HG03457 (cell line): ENCODE measurements around the gene RARA.

Source experiments
- ATAC-seq: cut with Tn5 transposase; IDR thresholded peaks from one replicate; pipeline ENCODE4 v1.9.1; 2021; ENCODE audit warnings: moderate number of reproducible peaks; ENCODE audit not compliant: unreplicated experiment

Gene RARA

DNA sequence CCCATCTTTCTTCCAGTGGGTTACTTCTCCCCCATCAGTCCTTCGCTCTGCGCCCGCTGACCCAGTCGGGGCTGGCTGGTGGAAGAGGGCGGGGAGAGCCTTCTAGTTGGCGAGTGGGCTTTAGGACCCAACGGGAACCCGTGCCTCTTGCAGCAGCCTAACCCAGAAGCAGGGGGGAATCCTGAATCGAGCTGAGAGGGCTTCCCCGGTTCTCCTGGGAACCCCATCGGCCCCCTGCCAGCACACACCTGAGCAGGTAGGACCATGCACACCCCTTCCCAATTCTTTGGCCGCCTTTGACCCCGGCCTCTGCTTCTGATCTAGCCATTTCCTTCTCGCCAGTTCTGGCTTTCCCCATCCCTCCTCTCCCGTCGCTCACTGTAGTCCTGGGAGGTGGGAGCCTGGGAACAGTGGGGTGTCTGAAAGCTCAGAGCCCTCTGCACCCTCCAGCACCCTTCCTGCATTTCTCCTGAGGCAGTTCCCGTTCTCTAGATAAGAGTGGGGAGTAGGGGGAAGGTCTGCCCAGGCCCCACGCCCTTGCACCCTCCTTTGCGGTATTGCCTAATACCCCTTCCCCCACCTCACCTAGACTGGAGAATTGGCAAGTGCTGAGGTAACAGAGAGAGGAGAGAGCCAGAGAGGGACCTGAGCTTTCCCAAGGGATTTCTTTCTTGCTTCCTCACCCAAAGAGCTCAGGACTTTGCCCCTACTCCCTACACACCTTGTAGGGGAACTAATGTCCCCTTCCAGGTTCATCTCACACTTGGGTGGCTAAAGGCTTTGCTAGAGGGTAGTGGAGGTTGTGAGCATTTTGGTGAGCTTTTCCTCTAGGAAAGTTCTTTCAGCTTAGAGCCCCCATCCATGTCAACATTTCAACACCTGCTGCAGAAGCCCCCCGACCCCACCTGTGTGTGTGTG is at the start of gene RARA:
TSS of gene RARA (plus strand) at position 150 of the 918 bp plus-strand sequence. CDS start 22,039 bp downstream, outside the sequence.
- no peak for ATAC-seq

DNA sequence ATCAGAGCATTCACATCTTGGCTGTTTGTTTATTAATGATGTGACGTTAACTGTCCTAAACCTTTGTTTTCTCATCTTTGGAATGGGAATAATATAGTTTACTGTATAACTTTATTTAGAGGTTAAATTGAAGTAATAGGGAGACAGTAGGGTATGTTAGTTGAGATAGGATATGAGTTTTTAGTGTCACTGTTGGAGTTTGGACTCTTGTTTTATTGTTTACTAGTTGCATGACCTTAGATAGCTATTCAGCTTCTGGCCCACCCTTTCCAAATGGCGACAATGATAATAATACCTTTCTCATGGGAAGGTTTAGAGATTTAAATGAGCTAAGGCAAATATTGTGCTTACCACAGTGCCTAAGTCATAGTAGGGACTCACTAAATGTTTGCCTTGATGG is 49.5 kb upstream of the RARA start:
- no peak for ATAC-seq

DNA sequence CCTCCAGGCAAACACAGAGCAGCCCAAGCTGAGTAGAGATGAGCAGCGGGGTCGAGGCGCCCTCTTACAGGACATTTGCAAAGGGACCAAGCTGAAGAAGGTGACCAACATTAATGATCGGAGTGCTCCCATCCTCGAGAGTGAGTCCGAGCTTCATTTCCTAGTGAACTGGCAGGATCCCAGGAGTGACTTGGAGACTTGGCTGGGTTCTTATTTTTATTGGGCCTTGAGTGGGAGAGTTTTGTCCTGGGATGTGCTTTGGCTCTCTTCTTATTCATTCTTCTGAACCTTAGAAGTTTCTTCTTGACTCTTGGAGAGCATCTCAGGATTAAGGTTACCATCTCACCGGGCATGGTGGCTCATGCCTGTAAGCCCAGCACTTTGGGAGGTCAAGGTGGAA is 48.5 kb upstream of the RARA start:
- no peak for ATAC-seq

DNA sequence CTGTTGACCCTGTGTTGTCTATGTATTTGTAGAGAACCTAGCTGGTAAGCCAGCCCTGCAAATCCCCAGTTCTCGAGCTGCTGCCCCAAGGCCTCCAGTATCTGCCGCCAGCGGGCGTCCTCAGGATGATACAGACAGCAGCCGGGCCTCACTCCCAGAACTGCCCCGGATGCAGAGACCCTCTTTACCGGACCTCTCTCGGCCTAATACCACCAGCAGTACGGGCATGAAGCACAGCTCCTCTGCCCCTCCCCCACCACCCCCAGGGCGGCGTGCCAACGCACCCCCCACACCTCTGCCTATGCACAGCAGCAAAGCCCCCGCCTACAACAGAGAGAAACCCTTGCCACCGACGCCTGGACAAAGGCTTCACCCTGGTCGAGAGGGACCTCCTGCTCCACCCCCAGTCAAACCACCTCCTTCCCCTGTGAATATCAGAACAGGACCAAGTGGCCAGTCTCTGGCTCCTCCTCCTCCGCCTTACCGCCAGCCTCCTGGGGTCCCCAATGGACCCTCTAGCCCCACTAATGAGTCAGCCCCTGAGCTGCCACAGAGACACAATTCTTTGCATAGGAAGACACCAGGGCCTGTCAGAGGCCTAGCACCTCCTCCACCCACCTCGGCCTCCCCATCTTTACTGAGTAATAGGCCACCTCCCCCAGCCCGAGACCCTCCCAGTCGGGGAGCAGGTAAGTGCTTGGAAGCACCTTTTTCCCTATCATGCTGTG is 44.4 kb upstream of the RARA start:
- no peak for ATAC-seq

DNA sequence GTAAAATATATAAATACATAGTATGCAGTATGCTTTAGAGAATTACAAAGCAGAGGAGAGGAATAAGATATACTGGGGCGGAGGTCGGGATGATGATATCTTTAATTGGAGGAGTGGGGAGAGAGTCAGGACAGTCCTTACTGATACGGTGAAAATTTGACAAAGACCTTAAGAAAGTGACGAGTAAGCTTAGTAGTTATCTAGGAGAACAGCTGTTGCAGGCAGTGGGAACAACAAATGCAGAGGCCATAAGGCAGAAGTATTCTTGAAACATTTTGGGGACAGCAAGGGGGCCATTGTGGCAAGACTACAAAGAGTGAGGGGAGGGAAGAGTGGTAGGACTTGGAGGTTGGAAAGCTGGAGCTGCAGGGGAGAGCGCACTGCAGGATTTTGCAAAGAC is 43.6 kb upstream of the RARA start:
- no peak for ATAC-seq

DNA sequence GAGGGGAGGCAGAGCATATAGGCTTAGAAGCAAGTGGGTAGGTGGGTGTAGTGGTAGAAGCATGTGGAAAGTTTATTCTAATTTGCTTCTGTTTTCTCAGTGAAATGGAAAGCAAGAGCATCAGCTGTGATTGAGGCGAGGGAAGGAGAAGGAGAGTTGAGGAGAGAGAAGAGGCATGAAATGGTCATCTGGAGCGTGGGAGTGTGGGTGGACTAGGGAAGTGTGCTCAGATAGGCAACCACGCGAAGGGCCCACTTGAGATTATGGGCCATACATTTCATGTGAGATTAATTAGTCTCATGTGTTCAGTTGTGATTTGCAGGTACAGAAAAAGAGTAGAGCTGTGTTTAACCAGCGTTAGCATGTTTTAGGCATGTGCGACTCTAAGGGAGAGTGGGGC is 42.1 kb upstream of the RARA start:
- no peak for ATAC-seq

DNA sequence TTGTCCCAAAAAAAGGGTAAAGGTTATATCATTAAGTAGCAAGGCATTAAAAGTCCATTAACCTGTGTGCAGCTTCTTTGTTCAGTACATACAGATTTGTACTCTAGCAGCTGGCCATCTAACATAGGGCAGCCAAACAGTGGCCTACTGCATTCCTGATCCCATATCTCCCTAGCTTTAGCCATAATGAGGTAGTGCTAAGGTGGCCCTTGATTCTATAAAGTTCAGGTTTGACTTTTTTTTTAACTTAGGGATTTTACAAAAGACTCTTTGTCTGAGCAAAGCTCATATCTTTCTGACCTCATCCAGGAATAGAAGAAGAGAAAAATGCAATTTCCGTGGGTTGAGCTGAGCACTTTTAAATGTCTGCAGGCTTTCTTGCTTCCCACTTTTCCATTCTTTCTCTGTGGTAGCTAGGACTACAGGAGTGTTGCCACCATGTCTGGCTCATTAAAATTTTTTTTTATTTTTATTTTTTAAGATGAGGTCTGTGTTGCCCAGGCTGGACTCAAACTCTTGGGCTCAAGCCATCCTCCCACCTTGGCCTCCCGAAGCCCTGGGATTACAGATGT is 40.8 kb upstream of the RARA start:
- no peak for ATAC-seq

DNA sequence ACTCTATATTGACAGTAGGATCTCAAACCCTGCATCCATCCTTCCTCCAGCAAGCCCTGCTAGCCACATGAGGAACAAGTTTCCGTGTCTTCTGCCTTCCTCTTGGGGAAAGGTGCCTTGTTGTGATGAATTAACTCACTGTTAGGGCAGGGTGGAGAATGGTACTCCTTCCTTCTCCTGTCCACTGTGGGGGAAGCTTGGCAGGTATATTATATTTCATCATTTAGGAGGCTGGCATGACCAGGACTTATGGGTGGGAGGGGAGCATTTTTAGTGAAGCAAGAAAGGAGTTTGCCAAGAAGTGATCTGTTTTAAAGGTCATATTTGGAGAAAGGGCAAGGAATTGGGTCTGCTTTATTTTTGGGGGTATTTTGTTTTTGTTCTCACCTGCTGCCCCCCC is 30.6 kb upstream of the RARA start:
- ATAC-seq, result no peak

DNA sequence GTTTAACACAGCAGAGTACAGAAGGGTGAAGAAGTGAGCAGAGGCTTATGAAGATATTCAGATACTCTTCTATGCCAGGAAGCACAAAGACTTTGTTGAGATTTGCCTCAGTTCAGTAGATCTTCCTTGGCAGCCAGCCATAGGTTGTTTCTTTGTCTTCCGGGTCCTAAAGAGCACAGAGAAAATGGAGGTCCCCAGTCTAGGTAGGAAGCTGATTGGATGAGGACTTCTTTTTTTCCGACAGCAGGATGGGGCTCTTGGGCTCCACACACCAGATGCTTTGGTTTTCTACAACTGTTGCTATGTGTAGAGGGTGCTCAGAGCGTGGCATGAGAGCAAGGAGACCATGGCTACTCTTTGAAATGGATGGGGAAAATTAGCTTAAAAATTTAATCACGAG is 29.6 kb upstream of the RARA start:
- no peak for ATAC-seq

DNA sequence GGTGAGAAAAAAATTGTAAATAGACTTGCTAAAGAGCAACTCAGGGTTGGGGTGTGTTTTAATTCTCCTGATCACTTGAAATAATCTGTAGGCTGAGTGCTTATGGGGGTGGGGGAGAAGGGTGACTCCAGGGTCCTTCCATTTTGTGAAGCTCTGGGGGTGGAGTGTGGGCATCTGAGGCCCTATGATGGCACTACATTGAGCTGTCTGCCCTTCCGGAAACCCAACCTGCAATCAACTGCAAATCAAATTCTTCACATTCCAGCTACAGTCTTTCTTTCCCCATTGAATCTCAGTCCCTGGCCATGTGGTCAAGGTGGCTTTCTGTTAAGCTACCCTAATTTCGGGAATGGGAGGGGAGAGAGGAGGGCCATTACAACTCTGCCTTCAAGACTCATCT is 27.3 kb upstream of the RARA start:
- no peak for ATAC-seq

DNA sequence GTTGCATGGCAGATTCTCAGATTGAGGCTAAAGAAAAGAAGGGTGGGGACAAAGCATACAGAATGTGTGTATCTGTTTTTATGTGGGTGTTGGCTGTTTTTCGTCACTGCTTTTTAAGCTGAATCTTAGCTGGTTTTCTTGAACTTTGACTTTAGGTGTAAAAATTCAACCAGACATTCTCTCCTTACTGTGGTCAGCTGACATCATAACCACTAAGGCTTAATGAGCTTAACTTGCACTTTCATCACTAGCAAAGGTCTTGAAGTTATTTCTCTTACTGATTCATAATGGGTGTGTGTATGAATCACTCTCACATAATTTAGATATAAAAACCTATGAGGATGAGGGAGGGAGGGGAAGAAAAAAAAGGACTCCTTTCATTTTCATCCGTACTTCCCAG is 25.3 kb upstream of the RARA start:
- ATAC-seq, result no peak

DNA sequence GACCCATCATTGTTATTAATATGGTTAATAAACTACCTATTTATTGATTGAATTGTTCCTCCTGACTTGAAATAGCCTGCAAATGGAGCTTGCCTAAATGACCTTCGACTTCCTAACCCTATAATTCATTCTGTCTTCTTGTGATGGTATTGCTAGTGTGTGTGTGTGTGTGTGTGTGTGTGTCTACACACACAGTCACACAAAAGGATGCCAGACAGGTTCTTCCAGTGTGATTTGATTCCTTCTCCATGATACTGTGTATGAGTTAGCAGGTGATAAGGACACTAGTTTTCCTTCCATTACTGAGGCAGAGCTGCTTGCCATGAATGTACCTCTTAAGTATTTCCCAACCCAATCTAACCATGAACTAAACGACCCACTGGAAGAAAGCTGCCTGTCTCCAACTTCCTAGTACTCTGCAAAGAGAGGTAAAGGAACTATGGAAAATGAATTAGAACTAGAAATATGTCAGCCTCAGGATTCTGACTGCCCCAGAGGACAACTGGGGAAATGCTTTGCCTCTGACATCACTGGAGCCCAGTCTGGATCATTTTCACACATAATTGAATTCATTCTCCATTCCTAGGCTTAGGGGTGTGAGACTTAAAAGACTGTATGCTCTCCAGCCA is 24.8 kb upstream of the RARA start:
- ATAC-seq, result no peak

DNA sequence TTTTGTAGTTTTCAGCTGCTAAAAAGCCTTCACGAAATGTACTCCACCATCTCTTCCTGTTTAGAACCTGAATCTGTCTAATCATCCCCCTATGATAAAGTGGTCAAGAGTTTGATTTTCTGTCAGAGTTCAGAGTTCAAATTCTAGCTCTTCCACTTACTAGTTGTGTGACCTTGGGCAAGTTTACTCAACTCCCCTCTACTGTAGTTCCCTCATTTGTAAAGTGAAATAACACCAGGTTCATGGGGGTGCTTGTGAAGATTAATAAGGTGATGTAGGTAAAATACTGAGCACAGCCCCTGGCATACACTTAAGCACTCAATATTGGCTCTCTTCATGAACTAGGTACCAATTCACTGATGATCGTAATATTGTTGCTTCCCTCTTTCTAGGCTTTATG is 22.5 kb upstream of the RARA start:
- ATAC-seq, result no peak

DNA sequence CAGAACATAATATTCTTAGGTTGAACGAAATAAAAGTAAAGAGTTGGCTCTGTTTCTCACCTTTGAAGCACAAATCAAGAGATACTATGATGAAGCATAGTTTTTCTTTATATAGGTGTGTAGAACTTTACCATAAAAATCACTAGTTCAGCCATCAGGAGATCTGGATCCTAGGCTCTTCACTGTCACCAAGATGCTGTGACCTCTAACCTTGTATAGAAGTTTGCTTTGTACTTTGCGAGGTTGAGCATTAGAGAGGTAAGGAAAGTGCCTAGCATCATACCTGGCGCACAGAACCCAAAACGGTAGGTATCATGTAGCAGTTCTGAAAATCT is 21.9 kb upstream of the RARA start:
- no peak for ATAC-seq

DNA sequence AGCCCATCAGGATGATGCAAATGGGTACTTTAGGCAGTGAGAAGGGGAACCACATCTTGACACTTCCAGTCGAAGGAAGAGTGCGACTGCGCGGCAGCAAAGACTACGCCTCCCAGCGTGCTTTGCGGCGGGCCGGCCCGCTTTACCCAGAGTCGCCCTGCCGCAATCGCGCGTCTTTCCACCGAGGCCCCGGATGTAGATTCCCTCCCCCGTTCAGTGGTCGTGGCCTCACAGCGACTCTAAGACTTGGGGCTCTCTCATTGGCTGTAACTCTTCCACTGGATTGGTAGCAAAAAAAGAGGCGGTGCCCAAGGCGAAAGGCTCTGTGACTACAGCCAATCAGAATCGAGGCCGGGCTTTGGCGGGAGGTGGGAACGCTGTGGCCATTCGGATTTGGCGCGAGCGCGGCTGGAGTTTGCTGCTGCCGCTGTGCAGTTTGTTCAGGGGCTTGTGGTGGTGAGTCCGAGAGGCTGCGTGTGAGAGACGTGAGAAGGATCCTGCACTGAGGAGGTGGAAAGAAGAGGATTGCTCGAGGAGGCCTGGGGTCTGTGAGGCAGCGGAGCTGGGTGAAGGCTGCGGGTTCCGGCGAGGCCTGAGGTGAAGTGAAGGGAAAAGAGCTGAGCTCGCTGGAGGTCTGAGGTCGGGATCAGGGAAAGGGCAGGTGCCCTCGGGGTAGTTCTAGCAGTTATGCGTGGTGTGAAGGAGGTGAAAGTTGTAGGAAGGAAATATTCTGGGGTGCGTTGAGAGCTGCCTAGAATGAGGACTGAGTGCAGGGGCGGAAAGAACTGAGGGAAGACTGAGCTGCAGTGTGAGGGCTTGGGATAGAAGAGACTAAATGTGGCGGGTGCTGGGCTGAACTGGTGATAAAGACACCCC is 21.2 kb upstream of the RARA start, which contains the start of gene CDC6:
TSS of gene CDC6 (plus strand) at position 386 of the 876 bp plus-strand sequence. CDS start 1,542 bp downstream, outside the sequence.
- ATAC-seq, result peak; percentile 83

DNA sequence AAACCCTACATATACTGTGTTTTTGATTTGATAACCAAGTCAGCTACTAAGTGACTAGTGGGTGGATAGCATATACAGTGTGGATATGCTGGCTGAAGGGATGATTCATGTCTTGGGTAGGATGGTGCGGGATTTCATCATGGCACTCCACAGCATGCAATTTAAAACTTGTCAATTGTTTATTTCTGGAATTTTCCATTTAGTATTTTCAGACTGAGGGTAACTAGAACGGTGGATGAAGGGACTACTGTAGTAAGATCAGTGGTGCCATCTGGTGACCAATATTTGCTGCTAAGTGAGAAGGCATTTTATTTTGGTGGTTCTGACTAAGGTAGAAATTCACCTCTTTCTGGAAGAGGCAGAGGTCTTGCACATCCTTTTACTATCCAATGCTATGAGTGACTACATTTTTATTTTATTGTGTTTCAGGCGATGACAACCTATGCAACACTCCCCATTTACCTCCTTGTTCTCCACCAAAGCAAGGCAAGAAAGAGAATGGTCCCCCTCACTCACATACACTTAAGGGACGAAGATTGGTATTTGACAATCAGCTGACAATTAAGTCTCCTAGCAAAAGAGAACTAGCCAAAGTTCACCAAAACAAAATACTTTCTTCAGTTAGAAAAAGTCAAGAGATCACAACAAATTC is 18.2 kb upstream of the RARA start:
- ATAC-seq, result no peak

DNA sequence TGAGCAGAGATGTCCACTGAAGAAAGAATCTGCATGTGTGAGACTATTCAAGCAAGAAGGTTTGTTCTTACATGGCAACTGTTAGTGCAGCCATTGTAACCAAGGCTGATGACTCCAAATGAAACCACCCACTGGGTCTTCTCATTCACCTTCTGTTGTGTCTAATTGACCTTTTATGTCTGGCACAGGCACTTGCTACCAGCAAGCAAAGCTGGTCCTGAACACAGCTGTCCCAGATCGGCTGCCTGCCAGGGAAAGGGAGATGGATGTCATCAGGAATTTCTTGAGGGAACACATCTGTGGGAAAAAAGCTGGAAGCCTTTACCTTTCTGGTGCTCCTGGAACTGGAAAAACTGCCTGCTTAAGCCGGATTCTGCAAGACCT is 17.7 kb upstream of the RARA start:
- no peak for ATAC-seq

DNA sequence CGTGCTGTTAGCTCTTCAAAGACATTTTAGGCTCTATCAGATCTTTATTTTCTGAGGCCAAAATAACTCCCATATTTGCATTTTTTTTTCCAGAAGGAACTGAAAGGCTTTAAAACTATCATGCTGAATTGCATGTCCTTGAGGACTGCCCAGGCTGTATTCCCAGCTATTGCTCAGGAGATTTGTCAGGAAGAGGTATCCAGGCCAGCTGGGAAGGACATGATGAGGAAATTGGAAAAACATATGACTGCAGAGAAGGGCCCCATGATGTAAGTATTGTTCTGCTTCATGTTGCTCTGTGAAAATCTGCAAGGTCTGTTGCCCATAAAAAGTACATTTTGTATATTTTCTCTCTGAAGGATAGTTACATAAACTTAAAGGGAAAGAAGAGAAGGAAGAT is 15.6 kb upstream of the RARA start:
- no peak for ATAC-seq

DNA sequence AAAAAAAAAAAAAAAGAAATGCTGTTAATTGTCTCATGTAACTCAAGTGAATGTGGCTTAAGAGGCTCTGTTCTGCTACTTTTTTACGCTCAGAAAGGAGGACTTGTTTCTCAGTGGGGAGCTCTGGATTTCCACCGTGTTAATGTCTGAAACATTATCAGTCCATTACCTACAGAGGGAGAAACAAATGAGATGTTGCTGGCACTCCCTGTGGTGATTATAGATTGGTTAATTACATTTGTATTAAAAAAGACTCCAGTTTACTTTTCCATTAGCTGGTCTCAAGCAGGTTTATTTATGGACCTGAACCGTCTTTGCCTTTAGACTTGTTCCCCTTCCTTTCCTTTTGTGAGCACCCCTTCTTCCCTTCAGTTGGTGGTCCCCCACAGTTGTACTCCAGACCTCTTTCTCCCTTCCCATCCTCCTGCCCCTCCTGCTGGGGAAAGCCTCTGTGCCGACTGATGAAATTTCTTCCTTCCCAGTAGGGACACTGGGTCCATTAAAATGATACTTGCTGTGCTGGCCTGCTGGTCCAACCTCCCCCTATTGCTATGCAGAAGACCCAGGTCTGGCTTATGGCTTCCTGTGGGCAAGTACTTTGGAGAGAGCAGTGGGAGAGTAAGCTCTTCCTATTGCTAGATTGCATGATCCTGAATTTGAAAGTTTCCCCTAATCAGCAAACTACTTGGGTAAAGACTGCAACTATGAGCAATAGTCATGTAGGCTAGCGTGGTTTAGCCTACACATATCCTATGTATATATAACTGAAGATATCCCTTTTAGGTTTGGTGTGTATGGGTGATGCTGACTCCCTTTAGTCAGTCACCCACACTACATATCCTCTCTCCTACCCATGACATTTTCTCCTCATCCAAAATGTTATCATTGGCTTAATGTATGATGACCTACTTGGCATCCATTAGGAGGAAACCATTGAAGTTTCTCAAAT is 13.2 kb upstream of the RARA start:
- no peak for ATAC-seq
